ENCODE results near the gene UBE2I. TPM values are rescaled to one million over a fixed set of nuclear protein-coding genes. Genes with fewer than 3 reads are reported as not detected.

UBE2I gene
- total RNA-seq, 4 donors from 2014 or later, result 54.1 to 119 (median 107) TPM

- Histone ChIP-seq H3K27ac (no peak overlapping the region), H3K36me3 (peaks cover 0 to 87% (median 0%) of the 10 kb centered on the region in 3 donors), H3K4me1 (peaks cover 0 to 13% (median 2%) of the 10 kb centered on the region in 4 donors), H3K4me3 (no peak overlapping the region), H3K9me3 (no peaks in the 10 kb centered on the region), H3K27me3 (no peaks in the 10 kb centered on the region)
- no peak for DNase-seq
- TF ChIP-seq, protein P1, sequence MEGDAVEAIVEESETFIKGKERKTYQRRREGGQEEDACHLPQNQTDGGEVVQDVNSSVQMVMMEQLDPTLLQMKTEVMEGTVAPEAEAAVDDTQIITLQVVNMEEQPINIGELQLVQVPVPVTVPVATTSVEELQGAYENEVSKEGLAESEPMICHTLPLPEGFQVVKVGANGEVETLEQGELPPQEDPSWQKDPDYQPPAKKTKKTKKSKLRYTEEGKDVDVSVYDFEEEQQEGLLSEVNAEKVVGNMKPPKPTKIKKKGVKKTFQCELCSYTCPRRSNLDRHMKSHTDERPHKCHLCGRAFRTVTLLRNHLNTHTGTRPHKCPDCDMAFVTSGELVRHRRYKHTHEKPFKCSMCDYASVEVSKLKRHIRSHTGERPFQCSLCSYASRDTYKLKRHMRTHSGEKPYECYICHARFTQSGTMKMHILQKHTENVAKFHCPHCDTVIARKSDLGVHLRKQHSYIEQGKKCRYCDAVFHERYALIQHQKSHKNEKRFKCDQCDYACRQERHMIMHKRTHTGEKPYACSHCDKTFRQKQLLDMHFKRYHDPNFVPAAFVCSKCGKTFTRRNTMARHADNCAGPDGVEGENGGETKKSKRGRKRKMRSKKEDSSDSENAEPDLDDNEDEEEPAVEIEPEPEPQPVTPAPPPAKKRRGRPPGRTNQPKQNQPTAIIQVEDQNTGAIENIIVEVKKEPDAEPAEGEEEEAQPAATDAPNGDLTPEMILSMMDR (IDR thresholded peaks at IDR 0.05), result no peak
- TF ChIP-seq POLR2A (IDR thresholded peaks at IDR 0.05), result no peak
These were observed 8.2 kb downstream of the UBE2I start for GRCh38 chr16:1317479-1318267.

DNA sequence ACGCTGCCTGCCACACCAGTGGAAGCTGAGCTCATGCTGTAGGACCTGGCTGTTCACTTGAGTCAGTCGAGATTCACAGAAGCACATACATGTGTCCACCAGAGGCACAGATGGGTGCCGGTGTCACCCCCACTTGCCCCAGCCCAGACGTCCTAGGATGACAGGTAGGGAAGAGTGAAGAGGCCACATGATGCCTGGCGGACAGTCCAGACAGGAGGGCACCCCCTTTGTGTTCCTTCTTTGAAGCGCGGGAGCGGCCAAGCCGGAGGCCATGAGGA is 8.8 kb downstream of the UBE2I start:
- no peak overlapping the region for H3K4me3 ChIP-seq
- no peaks in the 10 kb centered on the region for H3K9me3 ChIP-seq
- DNase-seq, result no peak
- no peak for TF ChIP-seq POLR2A (IDR thresholded peaks at IDR 0.05)
- TF ChIP-seq, protein P1 (IDR thresholded peaks at IDR 0.05), result no peak
- peaks cover 0 to 89% (median 0%) of the 10 kb centered on the region in 3 donors for H3K36me3 ChIP-seq
- no peak overlapping the region for H3K27ac ChIP-seq
- peaks cover 0 to 8% (median 0%) of the 10 kb centered on the region in 4 donors for H3K4me1 ChIP-seq
- no peaks in the 10 kb centered on the region for H3K27me3 ChIP-seq

DNA sequence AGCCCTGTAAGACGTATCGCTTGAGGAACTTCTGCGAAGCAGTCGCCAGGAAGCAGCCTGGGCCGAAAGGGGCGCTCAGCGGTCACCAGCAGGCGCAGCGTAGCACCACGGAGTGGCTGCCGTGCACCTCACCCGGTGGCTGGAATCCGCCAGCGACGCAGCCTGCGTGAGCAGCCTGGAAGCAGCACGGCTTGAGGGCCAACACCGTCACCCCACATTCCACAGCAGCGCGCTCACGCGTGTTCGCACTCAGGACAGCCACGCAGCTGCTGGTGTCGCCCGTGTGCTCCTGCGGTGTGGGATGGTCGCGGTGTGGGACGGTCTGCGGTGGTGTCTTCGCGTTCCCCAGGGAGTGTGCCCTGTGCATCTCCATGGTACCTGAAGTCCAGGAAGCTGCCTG is 9.6 kb downstream of the UBE2I start:
- DNase-seq, result no peak
- Histone ChIP-seq H3K9me3 (no peaks in the 10 kb centered on the region), H3K4me1 (peaks cover 0 to under 1% (median 0%) of the 10 kb centered on the region in 4 donors), H3K27me3 (no peaks in the 10 kb centered on the region), H3K36me3 (peaks cover 0 to 91% (median 0%) of the 10 kb centered on the region in 3 donors), H3K27ac (no peak overlapping the region), H3K4me3 (no peak overlapping the region)
- no peak for TF ChIP-seq POLR2A (IDR thresholded peaks at IDR 0.05)
- TF ChIP-seq, protein P1 (IDR thresholded peaks at IDR 0.05), result no peak

DNA sequence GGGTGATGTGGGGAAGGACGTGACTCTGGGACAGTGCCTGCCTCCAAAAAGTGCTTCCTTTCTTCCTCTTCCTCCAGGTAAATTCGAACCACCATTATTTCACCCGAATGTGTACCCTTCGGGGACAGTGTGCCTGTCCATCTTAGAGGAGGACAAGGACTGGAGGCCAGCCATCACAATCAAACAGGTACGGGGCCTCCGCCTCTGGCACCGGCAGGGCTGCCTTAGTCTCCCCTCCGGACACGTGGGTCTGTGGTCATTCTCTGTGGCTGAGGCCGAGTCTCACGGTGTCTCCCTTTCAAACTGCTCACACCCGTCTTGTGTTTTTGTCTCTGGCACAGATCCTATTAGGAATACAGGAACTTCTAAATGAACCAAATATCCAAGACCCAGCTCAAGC is 10.7 kb downstream of the UBE2I start:
- no peak overlapping the region for H3K27ac ChIP-seq
- no peak for DNase-seq
- no peaks in the 10 kb centered on the region for H3K4me1 ChIP-seq
- no peaks in the 10 kb centered on the region for H3K9me3 ChIP-seq
- peaks cover 0 to 91% (median 0%) of the 10 kb centered on the region in 3 donors for H3K36me3 ChIP-seq
- no peak overlapping the region for H3K4me3 ChIP-seq
- TF ChIP-seq, protein P1 (IDR thresholded peaks at IDR 0.05), result no peak
- TF ChIP-seq POLR2A (IDR thresholded peaks at IDR 0.05), result no peak
- H3K27me3 ChIP-seq, result no peaks in the 10 kb centered on the region

DNA sequence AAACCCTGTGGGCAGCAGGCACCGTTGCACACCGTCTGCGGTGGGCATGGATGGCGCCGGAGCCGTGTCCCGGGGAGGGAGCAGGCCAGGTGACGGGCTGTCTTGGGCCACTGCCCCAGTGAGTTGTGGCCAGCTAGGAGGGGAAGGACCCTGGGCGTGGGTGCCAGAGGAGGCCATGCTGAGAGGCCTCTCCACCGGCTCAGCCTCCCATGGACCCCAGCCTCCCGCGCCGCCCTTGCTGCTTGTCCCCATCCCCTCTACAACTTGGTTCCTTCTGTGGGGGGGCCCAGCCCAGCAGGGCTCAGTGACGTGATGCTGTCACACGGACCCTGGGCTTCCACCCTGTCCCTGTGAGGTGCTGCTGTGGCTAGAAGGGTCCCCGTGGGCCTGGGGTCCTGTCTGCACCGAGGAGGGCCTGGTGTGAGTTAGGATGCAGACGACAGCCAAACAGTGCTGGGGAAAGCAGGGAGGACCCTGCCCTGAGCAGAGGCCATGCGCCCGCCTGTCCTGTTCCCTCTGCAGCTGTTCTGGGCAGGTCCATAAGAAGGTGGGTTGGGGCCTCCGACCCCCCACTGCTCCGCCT is 11.3 kb downstream of the UBE2I start:
- Histone ChIP-seq H3K9me3 (no peaks in the 10 kb centered on the region), H3K36me3 (peaks cover 0 to 91% (median 0%) of the 10 kb centered on the region in 3 donors), H3K4me3 (no peak overlapping the region), H3K4me1 (no peaks in the 10 kb centered on the region), H3K27me3 (no peaks in the 10 kb centered on the region), H3K27ac (no peak overlapping the region)
- TF ChIP-seq, protein P1 (IDR thresholded peaks at IDR 0.05), result no peak
- TF ChIP-seq POLR2A (IDR thresholded peaks at IDR 0.05), result no peak
- no peak for DNase-seq

All from Peyer's patch (tissue), 4 donors.